Middle frontal gyrus (tissue), 1 donor: ENCODE data around the gene BACH2.
"Not testable (repeated sequence)": the region's sequence is repeated elsewhere in the genome, so short reads cannot be mapped to it uniquely, and the experiment has no call there.

Experiments used
- DNase-seq: peaks from one replicate; pipeline ENCODE4 v3.0.0-alpha.2; 2015; ENCODE audit warnings: low spot score; ENCODE audit errors: extremely low spot score

BACH2 gene

DNA sequence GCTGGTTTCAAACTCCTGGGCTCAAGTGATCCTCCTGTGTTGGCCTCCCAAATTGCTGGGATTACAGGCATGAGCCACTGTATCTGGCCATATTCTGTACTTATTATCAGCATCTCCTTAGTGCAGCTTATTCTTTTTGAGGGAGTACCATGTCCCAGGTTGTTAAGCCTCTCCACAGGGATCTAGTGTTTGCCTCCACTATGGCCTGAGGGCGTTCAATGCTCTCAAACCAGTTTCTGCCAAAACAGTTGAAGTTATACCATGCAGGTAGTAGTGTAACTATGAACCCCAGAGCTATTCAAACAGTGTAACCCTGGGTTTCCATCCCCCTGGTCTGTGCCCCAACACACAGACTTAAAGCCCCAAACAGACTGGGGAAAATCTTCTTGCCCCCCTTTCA, 81.7 kb downstream of the BACH2 start:
- no peak for DNase-seq

DNA sequence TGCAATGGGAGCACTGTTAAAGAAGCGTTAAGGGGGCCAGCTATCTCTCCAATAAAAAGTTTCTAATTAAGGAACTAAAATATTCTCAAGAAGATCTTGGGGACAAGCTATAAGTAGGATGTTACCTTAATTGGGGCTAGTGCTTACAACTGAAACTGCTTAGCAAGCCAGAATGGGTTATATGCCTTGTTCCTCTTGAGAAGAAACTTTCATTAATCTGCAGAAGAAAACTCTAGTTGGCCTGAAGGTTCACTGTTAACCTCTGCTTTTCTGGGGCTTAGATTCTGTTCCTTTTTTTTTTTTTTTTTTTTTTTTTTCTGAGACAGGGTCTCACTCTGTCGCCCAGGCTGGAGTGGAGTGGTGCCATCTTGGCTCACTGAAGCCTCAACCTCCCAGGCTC, 82.2 kb downstream of the BACH2 start:
- no peak for DNase-seq

DNA sequence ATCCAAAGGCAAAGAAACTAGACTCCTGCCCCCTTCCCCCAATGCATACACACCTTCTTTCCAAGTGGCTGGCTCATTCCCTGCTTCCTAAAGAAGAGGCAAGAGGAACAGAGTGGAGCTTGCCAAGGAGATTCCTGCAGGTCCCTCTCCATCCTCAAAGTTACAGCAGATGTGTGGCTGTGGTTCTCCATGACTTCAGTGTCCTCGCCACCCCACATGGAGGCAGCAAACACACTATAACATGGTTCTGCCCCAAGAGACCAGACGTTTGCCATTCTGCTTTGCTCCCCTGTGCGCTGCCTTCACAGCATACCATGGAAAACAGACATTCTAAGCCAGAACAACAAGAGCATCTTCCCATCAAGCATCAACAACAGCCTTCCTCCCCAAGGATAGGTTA, 84.4 kb downstream of the BACH2 start:
- DNase-seq = no peak

DNA sequence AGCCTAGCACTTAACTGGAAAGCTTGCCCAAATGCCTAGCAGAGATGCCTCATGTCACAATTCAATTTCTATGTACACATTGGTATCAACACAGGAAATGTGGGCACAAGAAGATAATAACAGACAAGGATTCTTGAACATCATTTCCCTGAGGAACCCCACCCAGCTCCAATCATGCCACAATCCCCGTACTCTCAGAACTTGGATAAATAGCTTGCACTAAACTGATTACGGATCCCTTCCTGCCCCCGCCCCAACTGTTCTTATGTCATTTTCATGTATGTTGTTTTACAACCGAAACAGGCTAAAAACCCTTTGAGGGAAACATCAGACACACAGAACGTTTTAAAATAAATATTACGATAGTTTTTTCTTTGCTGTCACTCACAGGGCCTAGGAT, 87.1 kb downstream of the BACH2 start:
- DNase-seq = no peak

DNA sequence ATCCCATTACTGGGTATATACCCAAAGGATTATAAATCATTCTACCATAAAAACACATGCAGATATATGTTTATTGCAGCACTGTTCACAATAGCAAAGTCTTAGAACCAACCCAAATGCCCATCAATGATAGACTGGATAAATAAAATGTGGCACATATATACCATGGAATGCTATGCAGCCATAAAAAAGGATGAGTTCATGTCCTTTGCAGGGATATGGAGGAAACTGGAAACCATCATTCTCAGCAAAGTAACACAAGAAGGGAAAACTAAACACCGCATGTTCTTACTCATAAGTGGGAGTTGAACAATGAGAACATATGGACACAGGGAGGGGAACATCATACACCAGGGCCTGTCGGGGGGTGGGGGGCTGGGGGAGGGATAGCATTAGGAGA, 88.0 kb downstream of the BACH2 start:
- DNase-seq = not testable (repeated sequence)

DNA sequence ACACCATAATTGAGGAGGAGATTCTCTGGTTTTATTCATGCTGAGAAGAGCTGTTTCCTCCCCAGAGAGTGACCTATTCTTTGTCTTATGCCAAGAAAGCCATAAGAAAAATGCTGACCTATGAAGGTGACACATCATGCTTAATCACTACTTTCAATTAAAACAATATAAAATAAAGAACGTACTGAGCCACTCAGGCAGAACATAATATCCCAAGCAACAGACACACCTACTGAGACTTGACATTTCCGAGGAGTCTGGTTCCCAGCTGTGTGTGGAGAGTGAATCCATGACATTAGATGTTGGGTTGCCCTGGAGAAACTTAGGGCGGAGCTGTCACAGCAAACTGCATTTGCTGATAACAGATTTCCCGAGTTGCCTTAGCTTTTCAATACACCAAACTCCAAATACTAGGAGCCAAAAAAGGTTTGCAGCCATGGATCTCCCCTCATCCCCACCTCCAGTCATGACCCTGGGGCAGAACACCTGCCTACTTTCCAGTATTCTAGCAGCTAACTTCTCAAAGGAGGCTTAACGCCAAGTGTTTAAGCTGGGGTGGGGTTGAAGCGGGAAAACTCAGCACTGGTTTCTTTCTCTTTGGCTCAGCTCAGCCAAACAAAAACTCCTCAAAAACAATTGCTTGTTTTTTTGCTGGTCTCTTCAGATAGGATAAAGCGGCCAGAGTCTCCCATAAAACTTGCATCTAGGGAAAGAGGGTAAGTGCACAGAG, 92.2 kb downstream of the BACH2 start:
- DNase-seq = no peak

DNA sequence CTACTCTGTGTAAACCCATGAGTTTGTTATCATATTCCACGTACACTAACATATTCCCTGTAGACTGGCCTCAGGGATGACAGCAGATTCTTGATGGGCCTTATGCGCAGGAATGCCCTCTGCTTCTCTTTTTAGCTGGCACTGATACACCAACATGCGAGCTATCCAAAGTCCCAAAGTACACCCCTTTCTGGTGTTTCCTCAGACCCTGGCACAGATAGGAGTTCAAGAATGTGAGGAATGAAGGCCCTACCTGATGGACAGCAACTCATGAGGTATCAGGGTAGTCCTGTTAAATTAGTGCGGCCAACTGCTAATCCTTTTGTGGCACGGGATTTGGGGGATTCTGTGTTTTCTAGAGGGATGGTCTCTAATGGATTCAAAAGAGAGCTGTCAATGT, 93.0 kb downstream of the BACH2 start:
- no peak for DNase-seq

DNA sequence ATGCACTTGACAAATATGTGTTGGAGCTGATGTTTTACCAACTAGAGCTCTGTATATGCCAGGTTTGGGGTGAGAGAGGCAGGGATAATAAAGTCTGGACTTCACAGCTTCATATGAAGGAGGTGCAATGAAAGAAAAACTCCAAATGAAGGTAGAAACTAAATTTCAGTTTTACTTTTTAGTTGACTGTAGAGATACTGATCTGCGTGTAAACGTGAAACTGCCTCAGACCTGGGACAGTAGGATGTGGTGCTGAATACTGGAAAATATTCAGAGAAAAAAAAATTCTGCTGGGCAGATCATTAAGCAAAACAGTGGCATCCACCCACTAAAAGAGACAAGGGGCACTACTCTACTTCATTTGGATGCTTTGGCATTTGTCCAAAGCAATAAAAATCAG, 94.5 kb downstream of the BACH2 start:
- DNase-seq = no peak

DNA sequence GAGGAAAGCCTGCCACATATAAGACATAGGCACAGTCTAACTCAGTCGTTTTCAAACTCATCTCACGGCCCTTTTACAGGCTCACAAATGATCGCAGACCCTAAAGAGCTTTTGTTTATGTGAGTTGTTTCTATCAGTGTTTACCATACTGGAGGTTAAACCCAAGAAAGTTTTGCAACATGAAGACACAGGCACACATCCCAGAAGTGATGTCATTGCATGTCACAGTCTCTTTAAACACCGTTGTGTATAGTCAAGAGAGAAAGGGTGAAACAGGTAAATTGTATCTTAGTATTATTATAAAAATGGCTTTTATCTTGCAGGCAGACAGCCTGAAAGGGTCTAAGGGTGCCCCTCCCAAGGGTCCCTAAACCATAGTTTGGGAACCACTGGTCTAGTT, 96.7 kb downstream of the BACH2 start:
- DNase-seq = no peak

DNA sequence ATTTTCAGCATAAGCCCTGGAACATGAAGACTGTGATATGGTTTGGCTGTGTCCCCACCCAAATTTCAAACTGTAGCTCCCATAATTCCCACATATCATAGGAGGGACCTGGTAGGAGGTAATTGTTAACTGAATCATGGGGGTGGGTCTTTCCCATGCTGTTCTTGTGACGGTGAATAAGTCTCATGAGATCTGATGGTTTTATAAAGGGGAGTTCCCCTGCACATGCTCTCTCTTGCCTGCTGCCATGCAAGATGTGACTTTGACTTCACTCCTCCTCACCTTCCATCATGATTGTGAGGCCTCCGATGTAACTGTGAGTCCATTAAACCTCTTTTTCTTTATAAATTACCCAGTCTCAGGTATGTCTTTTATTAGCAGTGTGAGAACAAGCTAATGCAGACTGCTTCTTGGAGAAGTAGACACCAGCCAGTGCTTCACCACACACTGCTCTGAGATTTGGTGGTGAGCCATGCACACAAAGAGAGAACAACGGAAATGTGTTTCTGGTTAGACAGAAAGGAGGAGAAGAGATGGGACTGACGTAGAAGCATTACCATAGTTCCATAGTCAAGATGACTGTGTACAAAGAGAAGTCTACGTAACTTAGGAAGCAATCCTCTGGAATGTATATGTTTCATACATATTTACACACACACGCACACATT, 97.8 kb downstream of the BACH2 start:
- no peak for DNase-seq

DNA sequence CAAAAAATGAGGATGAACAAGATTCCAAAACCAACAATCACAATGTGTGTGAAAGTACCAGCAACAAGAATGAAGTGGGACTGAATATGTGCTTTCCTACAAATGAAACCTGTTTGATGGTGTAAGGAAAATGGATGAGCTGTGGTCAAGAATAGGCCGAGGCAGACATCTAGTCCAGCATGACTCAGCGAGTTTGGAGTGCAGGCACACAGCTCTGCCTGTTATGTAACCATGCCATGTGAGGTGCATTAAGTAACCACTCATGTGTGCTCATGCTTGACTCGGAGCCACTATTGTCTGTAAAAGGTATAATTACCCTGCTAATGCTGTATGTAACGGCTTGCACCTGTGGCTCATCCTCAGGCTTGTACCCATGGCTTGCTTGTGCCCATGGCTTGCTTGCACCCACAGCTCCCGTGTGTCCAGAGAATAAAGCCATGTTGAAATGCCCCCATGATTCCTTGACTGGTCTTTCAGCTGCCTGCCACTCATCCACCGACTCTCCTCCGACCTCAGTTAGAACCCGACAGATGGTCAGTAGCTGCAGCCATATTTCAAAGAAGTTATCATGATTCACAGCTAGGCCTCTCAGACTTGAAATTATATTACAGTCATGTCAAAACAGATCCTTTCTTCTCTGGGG, 98.7 kb downstream of the BACH2 start:
- no peak for DNase-seq

DNA sequence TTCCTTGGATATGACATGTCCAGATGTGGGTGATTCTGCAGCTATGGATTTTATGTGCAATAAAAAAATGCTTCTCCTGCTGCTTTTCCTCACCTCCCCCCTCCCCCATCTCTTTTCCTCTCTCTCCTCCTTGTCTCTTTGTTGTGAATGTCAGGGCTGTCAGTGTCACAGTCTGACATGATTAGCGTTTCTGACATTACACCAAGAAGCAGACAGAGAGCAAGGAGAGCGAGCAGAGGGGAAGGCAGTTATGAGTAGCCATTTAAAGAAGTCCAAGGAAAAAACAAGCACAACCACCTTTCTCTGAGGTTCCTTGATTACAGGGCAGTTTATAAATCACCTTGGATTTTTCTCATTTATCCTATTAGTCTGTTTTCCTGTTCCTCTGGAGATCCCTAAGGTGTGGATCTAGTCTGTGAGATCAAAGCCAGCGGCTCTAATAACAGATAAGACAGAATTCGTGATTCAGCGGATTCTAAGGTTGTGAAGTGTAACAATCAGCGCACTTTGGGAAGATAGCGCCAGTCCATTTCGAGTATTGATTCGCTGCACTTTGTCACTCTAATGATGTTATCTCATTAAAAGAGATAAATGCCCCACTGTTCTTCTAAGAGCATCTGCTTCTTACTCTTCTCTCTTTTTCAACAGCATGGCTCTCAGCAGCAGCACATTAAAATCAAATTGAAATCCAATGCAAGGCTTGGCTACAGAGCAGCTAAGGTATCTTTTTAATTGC, 101.4 kb downstream of the BACH2 start:
- DNase-seq = no peak

DNA sequence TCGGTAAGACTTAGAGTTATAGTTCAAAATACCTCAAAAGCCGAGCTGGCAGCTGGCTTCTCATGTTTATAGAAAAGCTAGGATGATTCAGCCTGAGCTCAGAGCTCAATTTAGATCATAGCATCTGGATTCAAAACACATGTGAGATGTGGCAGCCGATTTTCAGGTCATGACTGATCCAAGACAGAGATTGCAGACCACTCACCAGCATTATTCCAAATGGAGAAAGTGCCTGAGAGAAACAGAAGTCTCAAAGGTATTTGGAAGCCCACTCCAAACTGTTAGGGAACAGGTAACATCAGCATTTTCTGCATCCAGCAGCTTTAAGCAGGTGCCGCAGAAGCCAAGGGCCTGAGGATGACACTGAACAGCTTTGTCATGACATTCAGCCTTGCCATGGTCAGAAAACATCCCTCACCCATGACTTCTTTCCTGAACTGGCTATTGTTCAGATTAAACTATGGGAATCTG, 102.2 kb downstream of the BACH2 start:
- DNase-seq = peak; percentile 36

DNA sequence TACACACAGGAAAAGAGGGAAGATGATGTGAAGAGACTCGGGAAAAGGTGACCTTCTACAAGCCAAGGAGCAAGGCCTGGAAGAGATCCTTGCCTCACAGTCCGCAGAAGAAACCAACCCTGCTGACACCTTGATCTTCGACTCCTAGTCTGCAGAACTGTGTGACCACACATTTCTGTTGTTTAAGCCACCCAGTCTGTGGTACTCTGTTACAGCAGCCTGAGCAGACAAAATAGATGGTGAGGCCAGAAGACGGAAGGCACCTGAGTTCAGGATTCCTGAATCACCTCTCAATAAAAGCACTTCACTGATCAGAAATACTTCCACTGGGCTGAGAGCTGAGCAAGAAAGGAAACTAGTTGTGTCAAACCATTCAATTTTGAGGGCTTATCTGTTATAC, 103.3 kb downstream of the BACH2 start:
- DNase-seq = no peak

DNA sequence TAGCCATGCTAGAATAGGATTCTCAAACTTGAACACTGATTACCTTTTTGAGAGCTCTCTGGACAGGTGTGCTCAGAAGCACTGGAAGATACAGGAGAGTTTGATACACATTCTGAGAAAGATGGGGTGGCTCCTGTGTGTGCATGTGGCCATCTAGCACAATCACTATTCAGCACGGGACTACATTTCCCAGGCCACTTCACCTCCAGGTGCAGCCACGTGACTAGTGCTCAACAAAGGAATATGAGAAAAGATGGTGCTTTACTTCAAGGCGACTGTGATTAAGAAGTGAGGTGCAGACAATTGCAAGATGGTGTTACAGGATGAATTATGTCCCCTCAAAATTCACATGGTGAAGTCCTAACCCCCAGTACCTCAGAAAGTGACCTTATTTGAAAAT, 103.8 kb downstream of the BACH2 start:
- DNase-seq = no peak

DNA sequence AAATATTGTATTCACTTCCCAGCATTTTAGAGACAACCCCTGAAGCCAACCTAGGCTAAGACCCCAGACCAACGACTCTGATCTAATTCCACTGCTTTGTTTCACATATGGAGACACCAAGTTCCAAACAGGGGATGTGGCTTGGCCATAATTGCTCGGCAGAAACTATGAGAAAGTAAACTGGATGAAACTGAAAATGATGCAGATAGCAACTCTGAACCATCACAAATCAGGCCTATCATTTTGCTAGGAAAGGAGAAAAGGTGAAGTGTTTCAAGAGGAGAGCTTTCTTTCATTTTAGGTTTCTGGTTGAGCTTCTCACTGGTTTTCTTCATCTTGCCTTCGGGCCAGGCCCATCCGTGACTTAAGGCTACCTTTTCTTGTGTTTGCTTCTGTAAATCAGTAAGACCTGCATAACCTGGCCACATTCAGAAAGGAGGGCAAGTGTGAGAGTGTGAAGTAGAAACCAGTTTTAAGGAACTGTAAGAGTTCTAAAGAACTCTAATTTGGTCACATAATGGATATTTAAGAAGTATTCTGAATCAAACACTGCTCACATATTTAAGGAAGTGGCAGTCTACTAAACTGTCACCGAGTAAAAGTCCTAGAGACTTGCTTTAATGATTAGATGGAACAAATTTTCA, 105.8 kb downstream of the BACH2 start:
- DNase-seq = no peak

DNA sequence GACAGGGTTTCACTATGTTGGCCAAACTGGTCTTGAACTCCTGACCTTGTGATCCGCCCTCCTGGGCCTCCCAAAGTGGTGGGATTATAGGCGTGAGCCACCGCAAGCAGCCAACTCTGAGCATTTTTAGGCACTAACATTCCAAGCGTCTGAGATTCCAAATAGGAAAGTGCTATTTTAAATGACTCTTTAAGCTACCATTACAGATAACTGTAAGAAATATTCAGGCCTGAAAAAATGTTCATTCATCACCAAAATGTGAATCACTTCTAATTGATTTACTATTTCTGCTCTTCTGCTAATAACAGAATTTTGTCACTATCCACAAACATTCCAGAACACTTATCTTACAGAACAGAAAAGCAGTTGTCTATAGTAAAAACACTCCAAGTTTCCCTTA, 106.5 kb downstream of the BACH2 start:
- no peak for DNase-seq

DNA sequence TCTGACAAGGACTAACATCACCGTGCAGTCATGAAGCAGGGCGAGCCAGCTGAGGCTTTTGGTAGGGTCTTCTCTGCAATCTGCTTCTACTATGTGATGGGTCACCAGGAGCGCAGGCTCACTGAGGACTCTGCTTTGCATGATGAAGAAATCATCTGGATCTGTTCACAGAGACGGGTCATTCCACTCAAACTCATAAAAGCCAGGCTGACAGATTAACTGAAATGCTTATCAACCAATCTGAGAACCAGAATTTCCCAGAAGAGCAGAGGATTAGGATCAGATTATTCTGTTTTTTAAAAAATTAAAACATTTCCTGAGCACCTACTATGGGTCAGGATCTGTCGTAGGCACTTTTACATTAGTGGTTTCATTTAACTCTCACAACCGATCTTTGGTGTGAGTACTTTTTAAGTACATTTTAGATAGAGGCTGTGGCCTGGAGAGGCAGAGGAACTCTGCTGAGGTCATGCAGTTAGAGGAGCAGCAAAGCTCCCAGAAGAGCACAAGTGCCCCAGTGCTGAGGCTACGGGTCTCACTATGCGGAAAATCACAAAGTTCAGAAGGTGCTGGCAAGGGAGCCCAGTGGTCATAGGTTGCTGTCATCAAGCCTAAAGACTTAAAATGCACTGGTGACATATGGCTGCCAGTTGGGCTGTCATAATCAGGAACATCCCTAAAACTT, 109.1 kb downstream of the BACH2 start:
- no peak for DNase-seq

DNA sequence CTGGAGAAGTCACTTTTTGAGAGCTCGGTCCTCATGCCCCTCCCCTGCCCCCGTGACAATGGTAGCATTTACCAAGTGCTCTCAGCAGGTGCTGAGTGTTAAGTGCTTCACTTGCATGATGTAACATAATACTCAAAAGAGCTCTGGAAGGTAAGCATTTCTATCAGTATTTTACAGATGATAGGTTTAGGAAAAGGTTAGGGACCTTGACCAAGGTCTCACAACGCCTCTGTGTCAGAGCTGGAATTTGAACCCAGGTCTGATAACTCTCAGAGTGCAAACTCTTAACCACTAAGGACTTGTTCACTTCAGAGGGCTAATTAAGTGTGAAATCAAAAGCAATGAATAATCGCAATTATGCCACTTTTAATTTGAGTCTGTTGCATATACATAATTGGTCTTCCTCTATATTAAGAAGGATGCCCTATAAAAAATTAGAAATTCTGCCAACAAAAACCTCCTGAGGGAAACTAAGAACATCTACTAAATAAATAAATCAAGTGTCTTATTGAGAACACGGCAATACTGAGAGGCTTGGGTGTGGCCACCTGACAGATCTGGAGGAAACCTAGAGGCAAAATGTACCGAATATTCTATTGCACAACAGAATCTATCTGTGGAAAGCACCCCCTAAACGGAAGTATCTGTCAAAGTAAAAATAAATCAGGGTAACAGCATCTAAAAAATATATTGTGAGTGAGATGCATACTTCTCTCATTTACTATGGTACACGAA, 109.8 kb downstream of the BACH2 start:
- no peak for DNase-seq

DNA sequence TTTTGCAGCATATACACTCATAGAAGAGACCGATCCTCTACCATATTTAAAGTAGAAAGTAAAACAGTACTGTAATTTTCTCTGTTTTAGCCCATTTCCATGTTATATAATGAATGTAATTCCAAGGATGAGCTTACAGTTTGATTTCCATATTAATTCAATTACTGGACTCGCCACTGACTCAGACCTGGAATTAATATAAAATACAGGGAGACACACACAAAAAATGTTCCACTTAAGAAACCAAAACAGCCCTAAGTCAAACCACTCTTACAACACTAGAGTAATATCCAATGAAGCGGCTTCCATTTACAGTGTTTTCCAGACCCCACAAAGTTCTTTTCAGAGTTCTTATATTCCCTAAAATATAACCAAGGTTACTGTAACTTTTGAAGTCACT, 110.6 kb downstream of the BACH2 start:
- no peak for DNase-seq
